Activated naive CD8-positive, alpha-beta T cell treated with anti-CD3 and anti-CD28 coated beads, Interleukin-2, amount 10 ng/mL, durations not matched to agents 7 days and 5 days (primary cell): ENCODE results near the gene RPL13. TPM values are rescaled to one million over a fixed set of nuclear protein-coding genes. Genes with fewer than 3 reads are reported as not detected.
"Not testable (repeated sequence)": the region's sequence is repeated elsewhere in the genome, so short reads cannot be mapped to it uniquely, and the experiment has no call there.

Experiments used
- ATAC-seq: fragments of 150-1000 bp; cut with Tn5 transposase; one replicate; pipeline ENCODE4 v1.10.0; 2021; ENCODE audit warnings: low read depth, moderate library complexity
- POLR2A ChIA-PET: fragments of 350-600 bp; sonication (Branson Sonifier 250); formaldehyde crosslinking; loops from one replicate; lab custom pipeline; 2021; ENCODE audit warnings: antibody characterized with exemption; lab: Charles Lee
- DNase-seq: peaks from one replicate; pipeline ENCODE4 v3.0.0; 2021
- H3K27ac Mint-ChIP-seq: one replicate; pipeline ENCODE4 v1.8.0; 2022; ENCODE audit warnings: mild to moderate bottlenecking, mixed read lengths
- H3K27me3 Mint-ChIP-seq: one replicate; pipeline ENCODE4 v1.8.0; 2022; ENCODE audit warnings: mild to moderate bottlenecking, moderate library complexity, mixed read lengths
- H3K36me3 Mint-ChIP-seq: one replicate; pipeline ENCODE4 v1.8.0; 2021; ENCODE audit warnings: mild to moderate bottlenecking, mixed read lengths
- H3K4me1 Mint-ChIP-seq: one replicate; pipeline ENCODE4 v1.8.0; 2021; ENCODE audit warnings: mixed read lengths
- H3K4me3 Mint-ChIP-seq: one replicate; pipeline ENCODE4 v1.8.0; 2022; ENCODE audit warnings: mild to moderate bottlenecking, moderate library complexity, mixed read lengths
- H3K9me3 Mint-ChIP-seq: one replicate; pipeline ENCODE4 v1.8.0; 2021; ENCODE audit warnings: mixed read lengths
- total RNA-seq, 2 experiments: library from RNA; stranded (reverse); gene quantifications; one replicate each; pipeline ENCODE4 v1.2.3, GENCODE V29; 2021

RPL13 gene
- total RNA-seq, 2 experiments from 2014 or later, result 2,631 to 2,711 TPM

GRCh38 chr16:89581861-89582563 lies 21.5 kb downstream of the RPL13 start:
- H3K27me3 Mint-ChIP-seq, result peaks cover 5% of the 10 kb centered on the region

GRCh38 chr16:89582614-89583196 lies 22.2 kb downstream of the RPL13 start:
- no peaks in the 10 kb centered on the region for H3K36me3 Mint-ChIP-seq
- DNase-seq, result no peak
- H3K27me3 Mint-ChIP-seq, result peaks cover 2% of the 10 kb centered on the region
- no peak overlapping the region for H3K27ac Mint-ChIP-seq
- POLR2A ChIA-PET, result no interaction called here
- H3K9me3 Mint-ChIP-seq, result no peaks in the 10 kb centered on the region
- no peaks in the 10 kb centered on the region for H3K4me1 Mint-ChIP-seq
- H3K4me3 Mint-ChIP-seq, result no peak overlapping the region
- ATAC-seq, result no peak

More at GRCh38 chr16:89581861-89582563, 21.5 kb downstream of the RPL13 start:
- no peaks in the 10 kb centered on the region for H3K36me3 Mint-ChIP-seq
- ATAC-seq, result no peak
- no peak overlapping the region for H3K27ac Mint-ChIP-seq
- H3K4me3 Mint-ChIP-seq, result no peak overlapping the region
- no peaks in the 10 kb centered on the region for H3K9me3 Mint-ChIP-seq
- POLR2A ChIA-PET, result no interaction called here
- no peak for DNase-seq
- H3K4me1 Mint-ChIP-seq, result no peaks in the 10 kb centered on the region

GRCh38 chr16:89583197-89583894 lies 22.9 kb downstream of the RPL13 start:
- POLR2A ChIA-PET, result no interaction called here
- no peak overlapping the region for H3K4me3 Mint-ChIP-seq
- H3K9me3 Mint-ChIP-seq, result no peaks in the 10 kb centered on the region
- H3K4me1 Mint-ChIP-seq, result no peaks in the 10 kb centered on the region
- H3K27me3 Mint-ChIP-seq, result peaks cover under 1% of the 10 kb centered on the region
- ATAC-seq, result no peak
- H3K27ac Mint-ChIP-seq, result no peak overlapping the region
- DNase-seq, result no peak
- H3K36me3 Mint-ChIP-seq, result no peaks in the 10 kb centered on the region

GRCh38 chr16:89583895-89584644 lies 23.6 kb downstream of the RPL13 start:
- DNase-seq (no peak), ATAC-seq (no peak)
- H3K9me3 Mint-ChIP-seq, result no peaks in the 10 kb centered on the region
- POLR2A ChIA-PET, result no interaction called here
- H3K36me3 Mint-ChIP-seq, result no peaks in the 10 kb centered on the region
- no peaks in the 10 kb centered on the region for H3K4me1 Mint-ChIP-seq
- H3K27me3 Mint-ChIP-seq, result no peaks in the 10 kb centered on the region
- H3K4me3 Mint-ChIP-seq, result no peak overlapping the region
- H3K27ac Mint-ChIP-seq, result no peak overlapping the region

GRCh38 chr16:89584768-89585549 lies 24.5 kb downstream of the RPL13 start:
- H3K27ac Mint-ChIP-seq, result no peak overlapping the region
- no peaks in the 10 kb centered on the region for H3K36me3 Mint-ChIP-seq
- H3K4me3 Mint-ChIP-seq, result no peak overlapping the region
- POLR2A ChIA-PET, result no interaction called here
- H3K4me1 Mint-ChIP-seq, result no peaks in the 10 kb centered on the region
- H3K9me3 Mint-ChIP-seq, result no peaks in the 10 kb centered on the region
- no peaks in the 10 kb centered on the region for H3K27me3 Mint-ChIP-seq
- ATAC-seq, result no peak
- no peak for DNase-seq

GRCh38 chr16:89586218-89586617 lies 25.7 kb downstream of the RPL13 start:
- Mint-ChIP-seq H3K27me3 (no peaks in the 10 kb centered on the region), H3K27ac (no peak overlapping the region), H3K9me3 (no peaks in the 10 kb centered on the region), H3K4me3 (no peak overlapping the region), H3K36me3 (no peaks in the 10 kb centered on the region), H3K4me1 (no peaks in the 10 kb centered on the region)
- no peak for ATAC-seq
- POLR2A ChIA-PET, result no interaction called here
- DNase-seq, result no peak

- H3K4me3 Mint-ChIP-seq, result no peak overlapping the region
- no peaks in the 10 kb centered on the region for H3K36me3 Mint-ChIP-seq
- no peaks in the 10 kb centered on the region for H3K27me3 Mint-ChIP-seq
- H3K9me3 Mint-ChIP-seq, result no peaks in the 10 kb centered on the region
- H3K4me1 Mint-ChIP-seq, result no peaks in the 10 kb centered on the region
- no peak overlapping the region for H3K27ac Mint-ChIP-seq
- POLR2A ChIA-PET, result no interaction called here
- ATAC-seq (no peak), DNase-seq (peak; percentile 34)
These were observed 26.4 kb downstream of the RPL13 start for GRCh38 chr16:89586853-89587252.

- H3K4me1 Mint-ChIP-seq, ATAC-seq, DNase-seq, POLR2A ChIA-PET, H3K4me3 Mint-ChIP-seq, H3K9me3 Mint-ChIP-seq, H3K27me3 Mint-ChIP-seq, H3K36me3 Mint-ChIP-seq, H3K27ac Mint-ChIP-seq: not testable (repeated sequence)
These were observed 27.2 kb downstream of the RPL13 start for GRCh38 chr16:89587676-89588075.

GRCh38 chr16:89588413-89589109 lies 28.1 kb downstream of the RPL13 start:
- H3K4me3 Mint-ChIP-seq, result no peak overlapping the region
- H3K36me3 Mint-ChIP-seq, result no peaks in the 10 kb centered on the region
- ATAC-seq (no peak), DNase-seq (no peak)
- peaks cover 2% of the 10 kb centered on the region for H3K4me1 Mint-ChIP-seq
- H3K27ac Mint-ChIP-seq, result no peak overlapping the region
- no peaks in the 10 kb centered on the region for H3K9me3 Mint-ChIP-seq
- POLR2A ChIA-PET, result no interaction called here
- no peaks in the 10 kb centered on the region for H3K27me3 Mint-ChIP-seq

GRCh38 chr16:89589241-89589926 lies 28.9 kb downstream of the RPL13 start:
- Mint-ChIP-seq H3K9me3 (no peaks in the 10 kb centered on the region), H3K4me3 (no peak overlapping the region), H3K27ac (no peak overlapping the region), H3K27me3 (no peaks in the 10 kb centered on the region), H3K36me3 (no peaks in the 10 kb centered on the region), H3K4me1 (peaks cover 6% of the 10 kb centered on the region)
- DNase-seq (no peak), ATAC-seq (no peak)
- POLR2A ChIA-PET, result no interaction called here

- H3K27me3 Mint-ChIP-seq, result no peaks in the 10 kb centered on the region
- POLR2A ChIA-PET, result no interaction called here
- DNase-seq (peak; percentile 38), ATAC-seq (peak; percentile 56)
- peak overlapping the region; percentile 48 for H3K4me3 Mint-ChIP-seq
- H3K36me3 Mint-ChIP-seq, result no peaks in the 10 kb centered on the region
- no peaks in the 10 kb centered on the region for H3K9me3 Mint-ChIP-seq
- no peak overlapping the region for H3K27ac Mint-ChIP-seq
- peaks cover 8% of the 10 kb centered on the region for H3K4me1 Mint-ChIP-seq
These were observed 33.4 kb downstream of the RPL13 start for GRCh38 chr16:89593841-89594240.
